NCI-H2196 treated with DMSO at 0.1 percent for 48 hours (cell line): Measurements from ENCODE around the gene GLOD4.

Source experiments
- DNase-seq: peaks from one replicate; lab custom pipeline; 2025; ENCODE audit not compliant: unreplicated experiment; lab: John Stamatoyannopoulos, UW

The GLOD4 gene

DNA sequence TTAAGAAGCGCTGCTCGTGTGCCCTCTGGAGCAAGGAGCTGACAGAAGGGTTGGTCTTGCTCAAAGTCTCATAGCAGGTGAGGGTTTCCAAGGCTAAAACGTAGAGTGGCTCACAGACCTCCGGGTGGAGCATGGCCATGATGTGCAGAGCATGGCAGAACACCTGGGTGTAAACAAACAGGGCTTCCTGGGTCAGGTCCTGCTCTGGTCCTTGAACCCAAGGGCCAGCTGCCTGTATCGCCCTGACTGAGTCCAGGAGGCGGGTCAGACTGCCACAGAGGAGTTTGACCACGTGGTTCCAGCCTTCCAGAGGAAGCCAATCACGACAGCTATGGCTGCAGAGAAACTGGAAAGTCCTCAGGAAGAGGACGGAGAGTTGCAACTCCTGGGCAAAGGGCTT, 37.1 kb downstream of the GLOD4 start:
- DNase-seq, result no peak

DNA sequence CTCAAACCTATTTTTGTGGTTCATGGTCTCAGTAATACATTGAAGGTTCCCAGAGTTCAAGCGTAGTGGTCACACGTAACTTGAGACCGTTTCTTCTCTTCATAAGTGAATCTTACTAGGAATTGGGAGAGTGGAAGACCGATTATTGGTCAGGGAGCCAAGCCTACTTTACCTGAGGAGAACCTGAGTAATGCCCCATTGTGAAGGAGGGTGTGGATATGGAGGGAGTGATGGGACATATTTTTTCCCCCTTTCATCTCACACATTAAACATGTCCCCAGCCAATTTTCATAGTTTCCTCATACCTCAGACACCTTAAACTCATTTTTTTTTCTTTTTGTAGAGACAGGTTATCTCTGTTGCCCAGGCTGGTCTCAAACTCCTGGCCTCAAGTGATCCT, 38.9 kb downstream of the GLOD4 start:
- no peak for DNase-seq

DNA sequence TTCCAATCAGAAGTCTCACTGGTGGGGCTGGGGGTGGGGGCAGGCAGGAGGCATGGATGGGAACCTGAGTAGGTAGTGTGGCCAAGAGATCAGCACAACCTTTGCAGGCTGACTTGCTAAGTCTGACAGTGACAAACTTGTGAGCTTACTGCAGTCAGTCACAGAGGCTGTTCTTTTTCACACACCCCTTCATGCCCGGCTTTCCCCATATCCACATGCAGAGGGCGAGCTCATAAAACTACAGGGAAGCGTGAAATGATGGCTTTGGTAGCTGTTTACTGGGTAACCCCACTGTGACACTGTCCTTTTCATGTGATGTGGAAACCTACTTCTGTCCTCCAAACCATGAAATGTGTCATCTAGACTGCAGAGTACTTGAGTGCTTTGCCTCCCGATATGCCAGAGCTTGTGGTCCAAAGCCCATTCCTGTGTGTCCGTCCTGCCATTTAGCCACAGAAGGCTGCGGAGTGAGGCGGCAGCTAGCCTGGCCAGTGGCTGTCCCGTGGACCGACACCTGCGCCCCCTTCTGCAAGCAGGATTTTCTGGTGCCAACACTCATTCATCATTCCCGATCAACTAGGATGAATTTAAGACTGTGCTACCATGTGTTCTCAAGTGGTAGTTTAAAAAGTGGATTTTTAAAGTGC, 39.8 kb downstream of the GLOD4 start:
- DNase-seq, result no peak

DNA sequence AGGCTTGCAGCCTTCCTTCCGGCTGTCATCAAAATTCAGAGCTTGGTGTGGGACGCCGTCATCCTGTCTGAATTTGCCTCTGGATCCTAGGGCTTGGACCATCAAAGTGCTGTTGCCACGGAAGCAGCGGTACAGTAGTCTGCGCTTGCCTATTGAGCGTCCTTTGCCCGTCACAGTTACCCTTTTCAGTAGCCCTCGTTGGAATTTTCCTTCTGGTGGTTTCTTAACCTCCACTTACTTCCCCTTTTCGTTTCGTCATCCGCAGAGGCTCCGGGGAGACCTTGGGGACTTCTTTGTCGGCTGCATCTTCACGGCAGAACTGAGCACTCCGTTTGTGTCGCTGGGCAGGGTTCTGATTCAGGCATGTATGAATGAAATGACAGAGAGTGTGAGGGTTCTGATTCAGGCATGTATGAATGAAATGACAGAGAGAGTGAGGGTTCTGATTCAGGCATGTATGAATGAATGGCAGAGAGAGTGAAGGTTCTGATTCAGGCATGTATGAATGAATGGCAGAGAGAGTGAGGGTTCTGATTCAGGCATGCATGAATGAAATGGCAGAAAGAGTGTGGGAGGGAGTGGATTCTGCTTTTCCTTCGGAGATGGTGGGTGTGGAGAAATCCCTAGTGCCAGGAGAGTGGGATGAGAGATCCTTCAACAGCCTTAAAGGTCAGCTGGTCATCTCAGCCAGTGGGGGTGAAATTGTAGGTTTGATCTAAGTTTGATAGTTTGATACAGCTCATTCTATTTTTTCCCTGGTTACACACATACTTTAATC, 41.7 kb downstream of the GLOD4 start:
- no peak for DNase-seq

DNA sequence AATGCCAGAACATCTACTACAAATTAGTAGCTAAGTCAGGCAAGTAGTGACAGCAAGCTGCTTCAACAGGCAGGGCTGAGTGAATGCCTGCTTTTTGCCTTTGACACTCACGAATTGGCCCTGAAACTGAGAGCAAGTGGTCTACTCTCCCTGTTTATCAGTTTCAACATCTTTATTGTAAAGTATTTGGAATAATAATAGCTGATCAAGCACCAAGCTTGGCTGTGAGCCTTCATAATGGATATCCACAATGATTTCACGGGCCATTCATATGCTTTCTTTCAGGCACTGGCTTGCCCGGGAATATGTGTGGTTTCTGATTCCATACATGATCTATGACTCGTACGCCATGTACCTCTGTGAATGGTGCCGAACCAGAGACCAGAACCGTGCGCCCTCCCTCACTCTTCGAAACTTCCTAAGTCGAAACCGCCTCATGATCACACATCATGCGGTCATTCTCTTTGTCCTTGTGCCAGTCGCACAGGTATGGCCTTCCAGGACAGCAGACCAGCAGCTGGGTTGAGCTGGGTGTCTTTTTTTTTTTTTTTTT, 44.4 kb downstream of the GLOD4 start:
- DNase-seq, result no peak

DNA sequence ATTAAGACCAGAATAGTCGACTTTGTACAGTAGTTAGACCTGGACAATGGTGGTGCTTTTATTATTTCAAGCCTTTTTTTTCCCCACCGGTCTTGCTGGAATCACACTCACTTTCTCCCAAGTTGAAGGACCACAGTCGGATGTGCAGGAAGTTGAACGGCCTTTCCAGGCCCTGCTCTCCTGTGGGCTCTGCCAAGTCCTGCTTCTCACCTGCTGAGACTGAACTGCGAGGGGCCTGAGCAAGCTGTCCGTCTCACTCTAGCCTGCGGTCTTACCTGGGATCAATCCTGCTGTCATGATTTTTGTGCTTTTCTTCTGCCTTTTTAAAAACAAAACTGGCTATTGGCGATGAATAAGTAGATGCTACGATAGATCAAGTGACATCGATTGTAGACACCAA, 48.3 kb downstream of the GLOD4 start:
- no peak for DNase-seq

- DNase-seq, result no peak
Observed at GRCh38 chr17:732902-733720, 49.0 kb downstream of the GLOD4 start.

DNA sequence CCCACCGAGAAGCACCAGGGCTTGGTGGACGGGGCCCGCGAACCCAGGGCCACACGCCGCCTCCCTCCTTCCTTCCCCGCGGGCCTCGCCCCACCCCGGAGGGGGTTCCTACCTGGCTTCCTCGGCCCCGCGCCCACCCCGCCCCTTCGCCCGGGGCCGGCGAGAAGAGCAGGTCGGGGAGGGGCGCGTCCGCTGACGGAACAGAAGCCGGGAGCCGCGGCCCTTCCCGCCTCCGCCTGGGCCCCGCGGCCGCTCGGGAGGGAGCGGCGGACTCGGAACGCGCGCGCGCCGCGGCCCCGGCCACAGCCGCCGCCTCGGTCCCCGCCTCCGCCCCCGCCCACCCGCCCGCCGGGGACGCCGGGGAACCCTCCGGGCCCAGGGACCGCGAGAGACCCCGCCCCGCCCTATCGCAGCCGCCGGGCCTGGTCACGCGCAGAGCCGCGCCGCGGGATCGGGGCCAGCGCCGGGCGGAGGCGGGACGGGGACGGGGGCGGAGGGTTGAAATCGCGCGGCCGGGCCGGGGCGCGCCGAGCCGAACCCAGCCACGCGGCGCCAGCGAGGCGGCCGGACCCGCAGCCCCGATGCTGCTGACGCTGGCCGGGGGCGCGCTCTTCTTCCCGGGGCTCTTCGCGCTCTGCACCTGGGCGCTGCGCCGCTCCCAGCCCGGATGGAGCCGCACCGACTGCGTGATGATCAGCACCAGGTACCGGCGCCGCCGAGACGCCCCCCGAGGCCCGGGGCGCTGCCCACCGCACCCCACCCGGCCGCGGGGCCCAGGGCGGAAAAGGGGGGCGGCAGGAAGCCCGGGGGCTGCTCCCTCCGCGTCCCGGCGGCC, 49.8 kb downstream of the GLOD4 start, which contains the start of gene TLCD3A:
Gene TLCD3A (plus strand): TSS at position 530 of the 835 bp plus-strand sequence. CDS start 52 bp downstream, at position 582.
- DNase-seq, result peak; percentile 8

GRCh38 chr17:731644-732066, 50.4 kb downstream of the GLOD4 start:
- no peak for DNase-seq

GRCh38 chr17:728911-729310, 53.2 kb downstream of the GLOD4 start:
- DNase-seq, result no peak

- no peak for DNase-seq
Observed at GRCh38 chr17:726271-726919, 55.7 kb downstream of the GLOD4 start.

DNA sequence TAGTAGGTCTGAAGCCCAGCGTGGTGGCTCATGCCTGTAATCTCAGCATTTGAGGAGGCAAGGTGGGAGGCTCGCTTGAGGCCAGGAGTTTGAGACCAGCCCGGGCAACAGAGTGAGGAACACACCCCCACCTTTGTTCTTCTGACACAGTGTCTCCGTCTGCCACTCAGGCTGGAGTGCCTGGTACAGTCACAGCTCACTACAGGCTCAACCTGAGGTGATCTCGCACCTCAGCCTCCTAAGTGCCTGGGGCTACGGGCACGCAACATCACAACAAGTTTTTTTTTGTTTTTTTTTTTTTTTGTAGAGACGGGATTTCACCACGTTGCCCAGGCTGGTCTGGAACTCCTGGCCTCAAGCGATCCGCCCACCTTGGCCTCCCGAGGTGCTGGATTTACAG, 56.3 kb downstream of the GLOD4 start:
- no peak for DNase-seq

DNA sequence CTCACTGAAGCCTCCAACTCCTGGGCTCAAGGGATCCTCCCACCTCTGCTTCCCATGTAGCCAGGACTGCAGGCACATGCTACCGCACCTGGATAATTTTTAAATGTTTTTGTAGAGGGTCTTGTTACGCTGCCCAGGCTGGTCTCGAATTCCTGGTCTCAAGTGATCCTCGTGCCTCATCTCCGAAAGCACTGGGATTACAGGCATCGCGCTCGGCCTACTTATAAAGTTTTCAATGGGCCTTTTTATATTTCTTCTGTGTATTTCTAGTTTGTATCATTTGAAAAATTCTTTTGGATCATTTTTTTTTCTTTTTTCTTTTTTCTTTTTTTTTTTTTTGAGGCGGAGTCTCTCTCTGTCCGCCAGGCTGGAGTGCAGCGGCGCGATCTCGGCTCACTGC, 57.0 kb downstream of the GLOD4 start:
- no peak for DNase-seq

DNA sequence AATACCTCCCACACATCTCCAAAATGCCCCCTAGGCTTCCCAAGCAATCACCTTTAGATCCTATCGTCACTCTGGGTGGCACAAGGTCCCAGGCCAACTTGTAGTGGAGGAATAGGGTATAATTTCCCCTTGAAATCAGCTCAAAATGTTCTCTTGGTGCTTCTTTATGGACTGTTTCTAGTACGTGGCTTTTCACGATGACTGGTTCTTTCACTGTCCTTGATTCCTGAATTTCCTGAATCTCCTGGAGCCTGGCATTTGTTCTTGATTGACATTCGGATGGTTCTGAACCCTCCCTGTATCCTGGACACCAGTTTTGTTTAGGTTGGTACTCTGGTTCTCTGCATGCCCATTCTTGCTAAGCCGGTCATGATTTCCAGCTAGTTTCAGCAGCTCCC, 60.5 kb downstream of the GLOD4 start:
- no peak for DNase-seq

GRCh38 chr17:720706-721539, 61.2 kb downstream of the GLOD4 start:
- no peak for DNase-seq

- no peak for DNase-seq
Observed at GRCh38 chr17:718075-718474, 64.0 kb downstream of the GLOD4 start.
